ENCODE results near the gene BCL2L15.

The BCL2L15 gene

GRCh38 chr1:113917400-113918082 is 30.2 kb upstream of the BCL2L15 start:
- TF ChIP-seq SP7 (tag by site-specific recombination; IDR thresholded peaks at IDR 0.05) (no peak), KLF1 (tag by site-specific recombination; IDR thresholded peaks at IDR 0.05) (no peak), ZSCAN30 (tag by site-specific recombination; IDR thresholded peaks at IDR 0.05) (no peak), ZNF571 (tag by site-specific recombination; IDR thresholded peaks at IDR 0.05) (no peak)
- ChIA-PET CTCF (interaction anchor here (0.7 kb wide), 2 partner anchors 13 to 92 kb away, joined by 3 to 4 read pairs; no protein-coding TSS in a partner anchor), POLR2A (interaction anchor here (0.6 to 1.0 kb wide), 2 partner anchors 12 to 49 kb away, joined by 3 to 4 read pairs; partner anchors contain the start of gene HIPK1)
- H3K4me3 ChIP-seq (ENCODE audit: low read depth, low read length): no peak overlapping the region
- no peaks in the 10 kb centered on the region for H3K9me3 ChIP-seq (ENCODE audit: control insufficient read depth, insufficient read depth, low read depth, low read length)
- peaks cover 0 to 14% of the 10 kb centered on the region in 2 experiments; a peak in 1 of 3 replicates for H3K36me3 ChIP-seq (ENCODE audit: control insufficient read depth in 2 of 2, insufficient read depth in 1 of 2, low read length in 2 of 2)
- H3K27ac ChIP-seq (ENCODE audit: extremely low read depth, low read depth, low read length): no peak overlapping the region
- H3K4me1 ChIP-seq (ENCODE audit: control insufficient read depth, insufficient read depth, low read length): no peaks in the 10 kb centered on the region; the same call in 1 of the 2 replicates

DNA sequence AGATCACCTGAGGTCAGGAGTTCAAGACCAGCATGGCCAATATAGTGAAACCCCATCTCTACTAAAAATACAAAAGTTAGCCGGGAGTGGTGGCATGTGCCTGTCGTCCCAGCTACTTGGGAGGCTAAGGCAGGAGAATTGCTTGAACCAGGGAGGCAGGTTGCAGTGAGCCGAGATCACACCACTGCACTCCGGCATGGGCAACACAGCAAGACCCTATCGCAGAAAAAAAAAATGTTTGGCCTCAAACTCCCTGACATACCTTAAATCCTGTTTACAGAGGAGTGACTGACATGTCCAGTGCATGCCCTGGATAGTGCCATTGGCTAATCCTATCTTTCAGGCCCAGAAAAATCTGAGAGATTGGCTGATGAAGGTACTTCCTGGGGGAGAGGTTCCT is 29.6 kb upstream of the BCL2L15 start:
- ChIA-PET CTCF (interaction anchor here (0.7 kb wide), 1 partner anchor 14 kb away, joined by 4 read pairs; no protein-coding TSS in a partner anchor), POLR2A (interaction anchor here (1.5 kb wide), 1 partner anchor 12 kb away, joined by 4 read pairs; the partner anchor contains the start of genes AP4B1 and DCLRE1B)
- no peaks in the 10 kb centered on the region for H3K9me3 ChIP-seq (ENCODE audit: control insufficient read depth, insufficient read depth, low read depth, low read length)
- H3K4me3 ChIP-seq (ENCODE audit: low read depth, low read length): no peak overlapping the region
- peaks cover 0 to 20% of the 10 kb centered on the region in 2 experiments; a peak in 1 of 3 replicates for H3K36me3 ChIP-seq (ENCODE audit: control insufficient read depth in 2 of 2, insufficient read depth in 1 of 2, low read length in 2 of 2)
- TF ChIP-seq, protein P1, sequence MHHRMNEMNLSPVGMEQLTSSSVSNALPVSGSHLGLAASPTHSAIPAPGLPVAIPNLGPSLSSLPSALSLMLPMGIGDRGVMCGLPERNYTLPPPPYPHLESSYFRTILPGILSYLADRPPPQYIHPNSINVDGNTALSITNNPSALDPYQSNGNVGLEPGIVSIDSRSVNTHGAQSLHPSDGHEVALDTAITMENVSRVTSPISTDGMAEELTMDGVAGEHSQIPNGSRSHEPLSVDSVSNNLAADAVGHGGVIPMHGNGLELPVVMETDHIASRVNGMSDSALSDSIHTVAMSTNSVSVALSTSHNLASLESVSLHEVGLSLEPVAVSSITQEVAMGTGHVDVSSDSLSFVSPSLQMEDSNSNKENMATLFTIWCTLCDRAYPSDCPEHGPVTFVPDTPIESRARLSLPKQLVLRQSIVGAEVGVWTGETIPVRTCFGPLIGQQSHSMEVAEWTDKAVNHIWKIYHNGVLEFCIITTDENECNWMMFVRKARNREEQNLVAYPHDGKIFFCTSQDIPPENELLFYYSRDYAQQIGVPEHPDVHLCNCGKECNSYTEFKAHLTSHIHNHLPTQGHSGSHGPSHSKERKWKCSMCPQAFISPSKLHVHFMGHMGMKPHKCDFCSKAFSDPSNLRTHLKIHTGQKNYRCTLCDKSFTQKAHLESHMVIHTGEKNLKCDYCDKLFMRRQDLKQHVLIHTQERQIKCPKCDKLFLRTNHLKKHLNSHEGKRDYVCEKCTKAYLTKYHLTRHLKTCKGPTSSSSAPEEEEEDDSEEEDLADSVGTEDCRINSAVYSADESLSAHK (tag by site-specific recombination; IDR thresholded peaks at IDR 0.05): no peak
- no peak for TF ChIP-seq PATZ1 (tag by site-specific recombination; IDR thresholded peaks at IDR 0.05)
- no peak for TF ChIP-seq ZNF623 (tag by site-specific recombination; IDR thresholded peaks at IDR 0.05)
- peak; percentile 85 for TF ChIP-seq ZNF121 (tag by site-specific recombination; IDR thresholded peaks at IDR 0.05)
- no peak for TF ChIP-seq ZNF112 (tag by site-specific recombination; IDR thresholded peaks at IDR 0.05)
- TF ChIP-seq ZNF138 (tag by site-specific recombination; IDR thresholded peaks at IDR 0.05; ENCODE audit: borderline replicate concordance): no peak
- TF ChIP-seq, protein P2, sequence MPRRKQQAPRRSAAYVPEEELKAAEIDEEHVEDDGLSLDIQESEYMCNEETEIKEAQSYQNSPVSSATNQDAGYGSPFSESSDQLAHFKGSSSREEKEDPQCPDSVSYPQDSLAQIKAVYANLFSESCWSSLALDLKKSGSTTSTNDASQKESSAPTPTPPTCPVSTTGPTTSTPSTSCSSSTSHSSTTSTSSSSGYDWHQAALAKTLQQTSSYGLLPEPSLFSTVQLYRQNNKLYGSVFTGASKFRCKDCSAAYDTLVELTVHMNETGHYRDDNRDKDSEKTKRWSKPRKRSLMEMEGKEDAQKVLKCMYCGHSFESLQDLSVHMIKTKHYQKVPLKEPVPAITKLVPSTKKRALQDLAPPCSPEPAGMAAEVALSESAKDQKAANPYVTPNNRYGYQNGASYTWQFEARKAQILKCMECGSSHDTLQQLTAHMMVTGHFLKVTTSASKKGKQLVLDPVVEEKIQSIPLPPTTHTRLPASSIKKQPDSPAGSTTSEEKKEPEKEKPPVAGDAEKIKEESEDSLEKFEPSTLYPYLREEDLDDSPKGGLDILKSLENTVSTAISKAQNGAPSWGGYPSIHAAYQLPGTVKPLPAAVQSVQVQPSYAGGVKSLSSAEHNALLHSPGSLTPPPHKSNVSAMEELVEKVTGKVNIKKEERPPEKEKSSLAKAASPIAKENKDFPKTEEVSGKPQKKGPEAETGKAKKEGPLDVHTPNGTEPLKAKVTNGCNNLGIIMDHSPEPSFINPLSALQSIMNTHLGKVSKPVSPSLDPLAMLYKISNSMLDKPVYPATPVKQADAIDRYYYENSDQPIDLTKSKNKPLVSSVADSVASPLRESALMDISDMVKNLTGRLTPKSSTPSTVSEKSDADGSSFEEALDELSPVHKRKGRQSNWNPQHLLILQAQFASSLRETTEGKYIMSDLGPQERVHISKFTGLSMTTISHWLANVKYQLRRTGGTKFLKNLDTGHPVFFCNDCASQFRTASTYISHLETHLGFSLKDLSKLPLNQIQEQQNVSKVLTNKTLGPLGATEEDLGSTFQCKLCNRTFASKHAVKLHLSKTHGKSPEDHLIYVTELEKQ (tag by site-specific recombination; IDR thresholded peaks at IDR 0.05; ENCODE audit: borderline replicate concordance): no peak
- TF ChIP-seq ZNF600 (tag by site-specific recombination; IDR thresholded peaks at IDR 0.05): no peak
- H3K27ac ChIP-seq (ENCODE audit: extremely low read depth, low read depth, low read length): no peak overlapping the region
- H3K4me1 ChIP-seq (ENCODE audit: control insufficient read depth, insufficient read depth, low read length): no peaks in the 10 kb centered on the region; the same call in 1 of the 2 replicates
